MCF 10A (cell line): ENCODE measurements around the gene MORC3. TPM values are rescaled to one million over a fixed set of nuclear protein-coding genes. Genes with fewer than 3 reads are reported as not detected.

ENCODE experiments used
- BruUV-seq: library from RNA; stranded (reverse); fragments of 400-500 nt; replicated peaks from 2 replicates; lab custom pipeline; 2021; lab: Mats Ljungman, UMichigan
- CTCF ChIA-PET: fragments of 300-600 bp; sonication (Branson Sonifier 250); formaldehyde crosslinking; extraction: SDS; loops from one replicate; lab custom pipeline; 2021; ENCODE audit warnings: antibody characterized with exemption, inconsistent platforms; lab: Yijun Ruan, JAX
- POLR2A ChIA-PET: fragments of 300-600, 350-650 bp; sonication (Branson Sonifier 250); formaldehyde crosslinking; extraction: SDS; loops from one replicate; lab custom pipeline; 2020; ENCODE audit warnings: antibody characterized with exemption, inconsistent platforms; lab: Yijun Ruan, JAX
- DNase-seq: peaks from one replicate; pipeline ENCODE4 v3.0.0-alpha.2; 2018; ENCODE audit not compliant: unreplicated experiment
- H3K27ac Mint-ChIP-seq: one replicate; pipeline ENCODE4 v1.8.0; 2022; ENCODE audit warnings: mild to moderate bottlenecking, low read depth, mixed read lengths; ENCODE audit not compliant: unreplicated experiment
- H3K27me3 Mint-ChIP-seq: one replicate; pipeline ENCODE4 v1.8.0; 2022; ENCODE audit warnings: mixed read lengths; ENCODE audit not compliant: insufficient read depth, unreplicated experiment
- H3K36me3 Mint-ChIP-seq: one replicate; pipeline ENCODE4 v1.8.0; 2022; ENCODE audit warnings: mild to moderate bottlenecking, moderate library complexity, mixed read lengths; ENCODE audit not compliant: insufficient read depth, unreplicated experiment
- H3K4me1 Mint-ChIP-seq: one replicate; pipeline ENCODE4 v1.8.0; 2022; ENCODE audit warnings: mixed read lengths; ENCODE audit not compliant: insufficient read depth, unreplicated experiment
- H3K4me3 Mint-ChIP-seq: one replicate; pipeline ENCODE4 v1.8.0; 2022; ENCODE audit warnings: mild to moderate bottlenecking, moderate library complexity, mixed read lengths; ENCODE audit not compliant: unreplicated experiment
- H3K9me3 Mint-ChIP-seq: one replicate; pipeline ENCODE4 v1.8.0; 2022; ENCODE audit warnings: mixed read lengths; ENCODE audit not compliant: unreplicated experiment
- CTCF ChIP-seq: fragments of 200-600 bp; IDR thresholded peaks from one replicate; pipeline ENCODE4 v1.8.0; 2022; ENCODE audit warnings: antibody characterized with exemption, mild to moderate bottlenecking; ENCODE audit not compliant: unreplicated experiment
- intact Hi-C: fragments of 100-400 bp; cut with micrococcal nuclease; formaldehyde crosslinking; loops from 2 replicates; pipeline ENCODE4 v1.14.1; 2022
- total RNA-seq: library from RNA; stranded (reverse); gene quantifications from 2 replicates; pipeline ENCODE4 v1.2.3, GENCODE V29; 2022

MORC3 gene
- total RNA-seq, 1 experiment from 2014 or later, result 31.1 TPM

- no peaks in the 10 kb centered on the region for H3K4me1 Mint-ChIP-seq
Measured at GRCh38 chr21:36400719-36401118, 80.7 kb downstream of the MORC3 start.

GRCh38 chr21:36402339-36402738 lies 82.3 kb downstream of the MORC3 start:
- H3K4me3 Mint-ChIP-seq, result no peak overlapping the region
- no peaks in the 10 kb centered on the region for H3K27me3 Mint-ChIP-seq
- no peak for TF ChIP-seq CTCF
- DNase-seq, result no peak
- ChIA-PET CTCF (interaction anchor here (0.6 to 1.1 kb wide), 4 partner anchors 9 to 198 kb away, joined by 3 to 6 read pairs (median 3); no protein-coding TSS in a partner anchor), POLR2A (interaction anchor here (0.6 kb wide), 1 partner anchor 202 kb away, joined by 4 read pairs; no protein-coding TSS in a partner anchor)
- no peak overlapping the region for H3K27ac Mint-ChIP-seq
- BruUV-seq, result no TSS peak
- no peaks in the 10 kb centered on the region for H3K9me3 Mint-ChIP-seq
- H3K4me1 Mint-ChIP-seq, result peaks cover 2% of the 10 kb centered on the region
- H3K36me3 Mint-ChIP-seq, result peaks cover 38% of the 10 kb centered on the region
- intact Hi-C loops, result no loop called here

More at GRCh38 chr21:36400719-36401118, 80.7 kb downstream of the MORC3 start:
- BruUV-seq, result no TSS peak
- H3K9me3 Mint-ChIP-seq, result no peaks in the 10 kb centered on the region
- CTCF ChIA-PET, result no interaction called here
- H3K36me3 Mint-ChIP-seq, result peaks cover 38% of the 10 kb centered on the region
- H3K27ac Mint-ChIP-seq, result no peak overlapping the region
- no peak for TF ChIP-seq CTCF
- no peak overlapping the region for H3K4me3 Mint-ChIP-seq
- POLR2A ChIA-PET, result no interaction called here
- no peaks in the 10 kb centered on the region for H3K27me3 Mint-ChIP-seq
- intact Hi-C loops, result no loop called here
- DNase-seq, result no peak

- Mint-ChIP-seq H3K4me1 (peaks cover 10% of the 10 kb centered on the region), H3K27me3 (no peaks in the 10 kb centered on the region), H3K27ac (no peak overlapping the region), H3K4me3 (no peak overlapping the region), H3K36me3 (peaks cover 42% of the 10 kb centered on the region), H3K9me3 (no peaks in the 10 kb centered on the region)
- intact Hi-C loops, result no loop called here
- ChIA-PET POLR2A (interaction anchor here (0.5 kb wide), 1 partner anchor 587 kb away, joined by 3 read pairs; no protein-coding TSS in a partner anchor), CTCF (interaction anchor here (0.6 to 1.7 kb wide), 2 partner anchors 19 to 513 kb away, joined by 3 to 5 read pairs; no protein-coding TSS in a partner anchor)
- DNase-seq, result no peak
- no TSS peak for BruUV-seq
- no peak for TF ChIP-seq CTCF
Measured at GRCh38 chr21:36403713-36404112, 83.7 kb downstream of the MORC3 start.

GRCh38 chr21:36408568-36408967 lies 88.6 kb downstream of the MORC3 start:
- TF ChIP-seq CTCF, result no peak
- no peak overlapping the region for H3K4me3 Mint-ChIP-seq
- no peaks in the 10 kb centered on the region for H3K9me3 Mint-ChIP-seq
- no peaks in the 10 kb centered on the region for H3K27me3 Mint-ChIP-seq
- peaks cover 14% of the 10 kb centered on the region for H3K36me3 Mint-ChIP-seq
- no peak for DNase-seq
- H3K4me1 Mint-ChIP-seq, result peaks cover 10% of the 10 kb centered on the region
- intact Hi-C loops, result no loop called here
- no TSS peak for BruUV-seq
- POLR2A ChIA-PET, result no interaction called here
- CTCF ChIA-PET, result interaction anchor here (0.9 kb wide), 1 partner anchor 13 kb away, joined by 6 read pairs; no protein-coding TSS in a partner anchor
- no peak overlapping the region for H3K27ac Mint-ChIP-seq
